Hematopoietic multipotent progenitor cell treated with erythropoietin and hydrocortisone succinate and interleukin-3 and kit ligand, for 15 days (in vitro differentiated cells): ENCODE results near the gene DNAH3.
"Not testable (repeated sequence)": the region's sequence is repeated elsewhere in the genome, so short reads cannot be mapped to it uniquely, and the experiment has no call there.

ENCODE experiments used
- DNase-seq: peaks from one replicate; pipeline ENCODE4 v3.0.0-alpha.2; 2015; ENCODE audit warnings: low spot score

Gene DNAH3

GRCh38 chr16:21075252-21075651 is 75.4 kb downstream of the DNAH3 start:
- no peak for DNase-seq

- no peak for DNase-seq
Measured at GRCh38 chr16:21072976-21073375, 77.7 kb downstream of the DNAH3 start.

- no peak for DNase-seq
Measured at GRCh38 chr16:21071741-21072140, 78.9 kb downstream of the DNAH3 start.

- no peak for DNase-seq
Measured at GRCh38 chr16:21070564-21070963, 80.1 kb downstream of the DNAH3 start.

- DNase-seq, result no peak
Measured at GRCh38 chr16:21069986-21070385, 80.7 kb downstream of the DNAH3 start.

GRCh38 chr16:21064203-21064602 is 86.4 kb downstream of the DNAH3 start:
- no peak for DNase-seq

GRCh38 chr16:21063314-21063713 is 87.3 kb downstream of the DNAH3 start:
- not testable (repeated sequence) for DNase-seq

- DNase-seq, result no peak
Measured at GRCh38 chr16:21060027-21060510, 90.6 kb downstream of the DNAH3 start.

- DNase-seq, result no peak
Measured at GRCh38 chr16:21057875-21058274, 92.8 kb downstream of the DNAH3 start.

GRCh38 chr16:21056396-21056795 is 94.2 kb downstream of the DNAH3 start:
- no peak for DNase-seq

GRCh38 chr16:21055738-21056137 is 94.9 kb downstream of the DNAH3 start:
- DNase-seq, result not testable (repeated sequence)

GRCh38 chr16:21053590-21053989 is 97.1 kb downstream of the DNAH3 start:
- no peak for DNase-seq

- DNase-seq, result not testable (repeated sequence)
Measured at GRCh38 chr16:21048091-21048912, 102.3 kb downstream of the DNAH3 start.

- no peak for DNase-seq
Measured at GRCh38 chr16:21038197-21038596, 112.4 kb downstream of the DNAH3 start.

GRCh38 chr16:21037736-21038135 is 112.9 kb downstream of the DNAH3 start:
- DNase-seq, result no peak

- DNase-seq, result no peak
Measured at GRCh38 chr16:21037168-21037567, 113.5 kb downstream of the DNAH3 start.

- no peak for DNase-seq
Measured at GRCh38 chr16:21036471-21036870, 114.2 kb downstream of the DNAH3 start.

- DNase-seq, result no peak
Measured at GRCh38 chr16:21033704-21034103, 116.9 kb downstream of the DNAH3 start.

- DNase-seq, result no peak
Measured at GRCh38 chr16:21033264-21033663, 117.4 kb downstream of the DNAH3 start.

GRCh38 chr16:21028728-21029127 is 121.9 kb downstream of the DNAH3 start:
- no peak for DNase-seq

GRCh38 chr16:21026846-21027245 is 123.8 kb downstream of the DNAH3 start:
- DNase-seq, result no peak

- peak; percentile 62 for DNase-seq
Measured at GRCh38 chr16:21023509-21024202, 127.0 kb downstream of the DNAH3 start.

- DNase-seq, result no peak
Measured at GRCh38 chr16:21021316-21021715, 129.3 kb downstream of the DNAH3 start.
